NCI-H345 (cell line): Measurements from ENCODE around the gene PRKCE.
A peak's percentile ranks its signal among the peaks of the same experiment; 100 is the strongest.

Source experiments
- DNase-seq: peaks from one replicate; lab custom pipeline; 2025; lab: John Stamatoyannopoulos, UW

The PRKCE gene

GRCh38 chr2:45780541-45781463, 129.3 kb downstream of the PRKCE start:
- DNase-seq: no peak

- no peak for DNase-seq
Measured at GRCh38 chr2:45781464-45781811, 130.0 kb downstream of the PRKCE start.

- DNase-seq: no peak
Measured at GRCh38 chr2:45782436-45782835, 131.0 kb downstream of the PRKCE start.

- no peak for DNase-seq
Measured at GRCh38 chr2:45782986-45783385, 131.5 kb downstream of the PRKCE start.

- no peak for DNase-seq
Measured at GRCh38 chr2:45786030-45786835, 134.8 kb downstream of the PRKCE start.

GRCh38 chr2:45786836-45787357, 135.4 kb downstream of the PRKCE start:
- DNase-seq: no peak

- DNase-seq: no peak
Measured at GRCh38 chr2:45788401-45788800, 136.9 kb downstream of the PRKCE start.

- DNase-seq: no peak
Measured at GRCh38 chr2:45789317-45789716, 137.8 kb downstream of the PRKCE start.

- DNase-seq: no peak
Measured at GRCh38 chr2:45789961-45790723, 138.7 kb downstream of the PRKCE start.

- DNase-seq: peak; percentile 50
Measured at GRCh38 chr2:45793305-45793962, 142.0 kb downstream of the PRKCE start.

- no peak for DNase-seq
Measured at GRCh38 chr2:45794134-45794617, 142.7 kb downstream of the PRKCE start.

- no peak for DNase-seq
Measured at GRCh38 chr2:45796500-45796899, 145.0 kb downstream of the PRKCE start.

GRCh38 chr2:45797451-45798230, 146.2 kb downstream of the PRKCE start:
- no peak for DNase-seq

GRCh38 chr2:45799679-45800381, 148.4 kb downstream of the PRKCE start:
- DNase-seq: no peak

- DNase-seq: no peak
Measured at GRCh38 chr2:45802499-45803138, 151.1 kb downstream of the PRKCE start.

- DNase-seq: no peak
Measured at GRCh38 chr2:45804987-45805755, 153.7 kb downstream of the PRKCE start.

GRCh38 chr2:45806563-45807358, 155.3 kb downstream of the PRKCE start:
- no peak for DNase-seq

GRCh38 chr2:45808294-45808800, 156.9 kb downstream of the PRKCE start:
- DNase-seq: peak; percentile 78
